SJSA1 (cell line): ENCODE measurements around the gene RASSF8. TPM values are rescaled to one million over a fixed set of nuclear protein-coding genes. Genes with fewer than 3 reads are reported as not detected.
A peak's percentile ranks its signal among the peaks of the same experiment; 100 is the strongest.

Source experiments
- DNase-seq, 2 experiments: peaks; one replicate each; pipeline ENCODE4 v3.0.0-alpha.2; 2015 to 2020; ENCODE audit warnings: low spot score in 2 of 2, low read depth in 1 of 2
- H3K27ac ChIP-seq: fragments of 250-450 bp; sonication (Bioruptor Pico); 2 replicates; pipeline ENCODE4 v1.5.1; 2020; ENCODE audit warnings: mild to moderate bottlenecking, moderate library complexity
- H3K27me3 ChIP-seq: fragments of 250-450 bp; sonication (Bioruptor Pico); replicated peaks from 2 replicates; pipeline ENCODE4 v1.5.1; 2020; ENCODE audit warnings: mild to moderate bottlenecking, moderate library complexity
- H3K36me3 ChIP-seq: fragments of 250-450 bp; sonication (Bioruptor Pico); 2 replicates; pipeline ENCODE4 v1.5.1; 2020; ENCODE audit warnings: mild to moderate bottlenecking
- H3K4me1 ChIP-seq: fragments of 250-450 bp; sonication (Bioruptor Pico); replicated peaks from 2 replicates; pipeline ENCODE4 v1.6.1; 2021; ENCODE audit warnings: mild to moderate bottlenecking
- H3K4me3 ChIP-seq: fragments of 250-450 bp; sonication (Bioruptor Pico); 2 replicates; pipeline ENCODE4 v1.5.1; 2020; ENCODE audit warnings: mild to moderate bottlenecking
- H3K9me3 ChIP-seq: fragments of 250-450 bp; sonication (Bioruptor Pico); replicated peaks from 2 replicates; pipeline ENCODE4 v1.5.1; 2020; ENCODE audit warnings: mild to moderate bottlenecking
- total RNA-seq: library from RNA; depleted of rRNA; stranded (reverse); fragments of >200 nt; shearing (Covaris generic); gene quantifications from 2 replicates; pipeline ENCODE4 v1.2.3, GENCODE V29; 2014

RASSF8 gene
- total RNA-seq, 1 experiment from 2014 or later: 65.0 TPM

DNA sequence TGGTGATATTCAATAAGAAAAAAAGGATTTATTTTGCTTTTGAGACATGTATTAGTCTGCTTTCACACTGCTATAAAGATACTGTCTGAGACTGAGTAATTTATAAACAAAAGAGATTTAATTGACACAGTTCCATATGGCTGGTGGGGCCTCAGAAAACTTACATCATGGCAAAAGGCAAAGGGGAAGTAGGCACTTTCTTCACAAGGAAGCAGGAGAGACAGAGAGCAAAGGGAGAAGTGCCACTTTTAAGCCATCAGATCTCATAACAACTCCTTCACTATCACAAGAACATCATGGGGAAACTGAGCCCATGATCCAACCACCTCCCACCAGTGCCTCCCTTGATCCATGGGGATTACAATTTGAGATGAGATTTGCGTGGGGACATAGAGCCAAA is 122.4 kb downstream of the RASSF8 start:
- peaks cover 8% of the 10 kb centered on the region for H3K4me1 ChIP-seq
- DNase-seq: no peak
- H3K27ac ChIP-seq: no peak overlapping the region
- no peak overlapping the region for H3K4me3 ChIP-seq
- no peaks in the 10 kb centered on the region; the same call in 1 of the 2 replicates for H3K9me3 ChIP-seq
- no peaks in the 10 kb centered on the region for H3K27me3 ChIP-seq
- no peaks in the 10 kb centered on the region for H3K36me3 ChIP-seq

- no peak overlapping the region for H3K27ac ChIP-seq
These were observed 128.5 kb downstream of the RASSF8 start for GRCh38 chr12:26086936-26087335.

DNA sequence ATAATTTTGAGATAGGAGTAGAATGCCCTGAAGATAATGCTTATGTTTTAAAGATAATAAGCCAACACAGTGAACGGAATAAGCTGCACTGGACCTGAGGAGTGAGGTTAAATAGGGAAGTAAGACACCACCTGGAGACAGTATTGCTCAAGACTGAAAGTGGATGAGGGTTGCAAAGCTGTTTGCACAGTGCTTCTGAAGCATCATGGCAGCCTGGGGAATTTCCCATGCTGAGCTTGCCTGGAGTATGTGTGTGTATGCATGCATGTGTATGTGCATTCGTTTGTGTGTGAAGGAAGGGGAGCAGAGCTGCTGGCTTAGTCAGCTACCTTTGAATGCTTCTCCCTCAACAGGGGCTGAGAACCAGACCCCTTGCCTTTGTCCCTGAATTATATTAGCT is 130.5 kb downstream of the RASSF8 start:
- Histone ChIP-seq H3K4me3 (no peak overlapping the region), H3K36me3 (no peaks in the 10 kb centered on the region), H3K9me3 (no peaks in the 10 kb centered on the region), H3K27ac (no peak overlapping the region), H3K4me1 (peaks cover 13% of the 10 kb centered on the region), H3K27me3 (no peaks in the 10 kb centered on the region)
- DNase-seq: no peak

More at GRCh38 chr12:26086936-26087335, 128.5 kb downstream of the RASSF8 start:
- DNase-seq: no peak
- Histone ChIP-seq H3K4me3 (no peak overlapping the region), H3K27me3 (no peaks in the 10 kb centered on the region), H3K9me3 (no peaks in the 10 kb centered on the region; the same call in 1 of the 2 replicates), H3K4me1 (peaks cover 11% of the 10 kb centered on the region), H3K36me3 (no peaks in the 10 kb centered on the region)

DNA sequence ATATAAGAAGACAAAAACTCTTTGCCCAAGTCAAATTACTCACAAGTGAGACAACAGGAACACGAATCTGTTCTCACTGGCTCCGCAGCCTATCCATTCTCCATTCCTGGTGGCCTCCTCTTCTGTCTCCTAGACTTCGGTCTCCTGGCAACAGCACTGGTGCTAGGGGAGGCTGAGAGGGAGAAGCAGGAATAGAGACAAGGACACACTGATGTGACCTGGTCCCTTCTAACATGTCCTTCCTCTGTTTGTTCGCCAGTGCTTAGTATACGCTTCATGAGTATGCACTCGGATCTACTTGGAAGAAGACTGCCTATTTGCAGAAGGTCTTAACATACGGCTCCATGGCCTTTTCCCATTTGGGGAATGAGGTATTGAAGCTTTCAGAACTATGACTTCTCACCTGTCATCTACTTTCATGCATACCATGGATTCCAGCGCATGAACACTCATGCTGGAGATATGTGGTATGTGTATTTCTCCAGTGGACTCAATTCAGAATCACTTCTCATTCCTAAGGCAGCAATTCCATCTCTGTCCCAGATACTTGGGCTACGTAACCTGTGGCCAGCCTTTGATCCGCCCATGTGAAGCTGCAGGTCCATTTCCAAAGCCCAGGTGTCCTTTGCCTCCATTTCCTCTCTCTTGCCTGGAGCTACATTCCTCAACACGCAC is 132.5 kb downstream of the RASSF8 start:
- peaks cover 13% of the 10 kb centered on the region for H3K4me1 ChIP-seq
- no peaks in the 10 kb centered on the region for H3K9me3 ChIP-seq
- no peaks in the 10 kb centered on the region for H3K27me3 ChIP-seq
- H3K27ac ChIP-seq: no peak overlapping the region
- no peak overlapping the region for H3K4me3 ChIP-seq
- no peaks in the 10 kb centered on the region for H3K36me3 ChIP-seq
- peak in 1 of 2 experiments; percentile 34 for DNase-seq

GRCh38 chr12:26091822-26092221 is 133.3 kb downstream of the RASSF8 start:
- Histone ChIP-seq H3K27ac (no peak overlapping the region), H3K27me3 (no peaks in the 10 kb centered on the region), H3K4me3 (no peak overlapping the region), H3K9me3 (no peaks in the 10 kb centered on the region), H3K36me3 (no peaks in the 10 kb centered on the region), H3K4me1 (peaks cover 13% of the 10 kb centered on the region)
- DNase-seq: no peak

GRCh38 chr12:26092346-26093105 is 134.0 kb downstream of the RASSF8 start:
- H3K4me3 ChIP-seq: no peak overlapping the region
- no peaks in the 10 kb centered on the region for H3K27me3 ChIP-seq
- no peak overlapping the region for H3K27ac ChIP-seq
- peaks cover 17% of the 10 kb centered on the region for H3K4me1 ChIP-seq
- no peaks in the 10 kb centered on the region for H3K9me3 ChIP-seq
- DNase-seq: no peak
- H3K36me3 ChIP-seq: no peaks in the 10 kb centered on the region

DNA sequence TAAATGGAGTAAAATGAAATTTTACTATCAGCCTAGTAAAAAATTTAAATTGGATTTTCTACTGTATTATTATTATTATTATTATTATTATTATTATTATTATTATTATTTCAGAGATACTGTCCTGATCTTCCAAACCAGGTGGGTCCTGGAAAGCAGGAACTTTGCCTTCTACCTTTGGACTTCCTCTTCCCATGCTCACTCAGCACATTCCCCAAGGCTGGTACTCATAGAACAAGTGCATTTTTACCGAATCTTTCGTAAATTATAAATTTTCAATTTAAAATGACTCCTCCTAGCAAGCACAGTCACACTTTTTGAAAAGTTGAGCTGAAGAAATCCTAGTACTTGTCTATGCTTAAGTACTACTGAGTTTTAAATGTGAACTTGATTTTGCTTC is 136.7 kb downstream of the RASSF8 start:
- Histone ChIP-seq H3K27ac (no peak overlapping the region), H3K27me3 (no peaks in the 10 kb centered on the region), H3K4me1 (peaks cover 19% of the 10 kb centered on the region), H3K4me3 (no peak overlapping the region), H3K36me3 (no peaks in the 10 kb centered on the region), H3K9me3 (no peaks in the 10 kb centered on the region)
- no peak for DNase-seq

GRCh38 chr12:26096036-26096435 is 137.6 kb downstream of the RASSF8 start:
- Histone ChIP-seq H3K4me1 (peaks cover 16% of the 10 kb centered on the region), H3K27ac (no peak overlapping the region), H3K36me3 (no peaks in the 10 kb centered on the region), H3K27me3 (no peaks in the 10 kb centered on the region), H3K4me3 (no peak overlapping the region), H3K9me3 (no peaks in the 10 kb centered on the region)
- DNase-seq: no peak

DNA sequence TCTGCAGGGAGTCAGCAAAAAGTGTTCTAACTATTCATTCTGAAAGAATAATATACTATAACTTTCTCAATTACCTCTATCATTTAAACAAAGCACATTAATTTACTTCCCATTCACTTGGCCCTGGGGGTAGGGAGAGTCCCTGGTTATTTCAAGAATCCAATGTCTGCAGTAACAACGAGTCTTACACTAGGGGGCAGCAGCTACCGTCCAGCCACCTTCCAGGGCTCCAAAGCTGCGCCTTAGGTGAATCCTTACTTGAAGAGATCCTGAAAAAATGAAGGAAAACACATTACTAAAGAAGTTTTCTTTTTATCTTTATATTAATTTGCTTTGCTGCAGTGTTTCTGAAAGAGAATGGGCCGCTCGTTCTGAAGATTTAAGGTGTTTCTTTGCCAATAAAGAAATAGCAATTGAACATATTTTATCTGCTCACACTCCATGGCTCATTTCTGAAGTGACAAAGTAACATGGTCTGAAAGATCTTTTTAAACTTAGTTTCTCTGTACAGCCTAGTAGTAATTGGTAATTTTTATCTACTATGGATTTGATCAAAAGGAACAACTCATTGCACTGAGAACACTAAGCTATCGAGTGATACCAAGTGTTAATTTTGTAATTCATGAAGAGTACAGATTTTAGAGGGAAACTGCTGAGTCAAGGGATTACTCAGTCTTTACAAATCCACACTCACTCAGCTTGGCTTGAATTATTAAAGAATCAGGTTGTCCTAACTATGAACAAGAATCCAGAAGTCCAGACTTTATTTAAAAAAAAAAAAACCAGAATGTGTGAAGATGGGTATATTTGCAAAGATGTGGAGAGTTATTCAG is 138.8 kb downstream of the RASSF8 start:
- Histone ChIP-seq H3K9me3 (no peaks in the 10 kb centered on the region), H3K4me1 (peaks cover 9% of the 10 kb centered on the region), H3K4me3 (no peak overlapping the region), H3K36me3 (no peaks in the 10 kb centered on the region), H3K27me3 (no peaks in the 10 kb centered on the region), H3K27ac (no peak overlapping the region)
- peak; percentile 58 to 73 for DNase-seq

- DNase-seq: no peak
- no peaks in the 10 kb centered on the region for H3K27me3 ChIP-seq
- no peaks in the 10 kb centered on the region for H3K9me3 ChIP-seq
- H3K27ac ChIP-seq: no peak overlapping the region
- H3K4me1 ChIP-seq: peaks cover 6% of the 10 kb centered on the region
- H3K4me3 ChIP-seq: no peak overlapping the region
- no peaks in the 10 kb centered on the region for H3K36me3 ChIP-seq
These were observed 142.3 kb downstream of the RASSF8 start for GRCh38 chr12:26100666-26101349.

DNA sequence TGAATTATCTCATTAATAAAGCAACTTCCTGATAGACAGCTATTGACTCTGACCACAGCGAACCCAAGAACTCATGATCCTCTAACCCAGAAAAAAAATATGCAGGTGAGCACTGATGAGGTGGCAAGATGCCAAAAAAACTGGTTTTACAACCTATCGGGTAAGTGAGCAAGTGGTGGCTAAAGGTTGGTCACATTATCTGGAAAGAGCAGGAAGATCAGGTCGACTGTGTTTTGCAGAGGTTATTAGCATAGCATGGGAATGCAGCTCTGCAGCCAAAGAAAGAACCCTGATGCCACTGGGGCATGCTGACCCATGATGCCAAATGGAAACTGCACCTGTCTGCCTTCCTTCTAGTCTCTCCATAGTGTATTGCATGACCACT is 142.9 kb downstream of the RASSF8 start:
- H3K27ac ChIP-seq: no peak overlapping the region

GRCh38 chr12:26101763-26102162 is 143.3 kb downstream of the RASSF8 start:
- no peak for DNase-seq
- Histone ChIP-seq H3K9me3 (no peaks in the 10 kb centered on the region), H3K4me3 (no peak overlapping the region), H3K27me3 (no peaks in the 10 kb centered on the region), H3K36me3 (no peaks in the 10 kb centered on the region), H3K4me1 (peaks cover 6% of the 10 kb centered on the region), H3K27ac (no peak overlapping the region)

More for the DNA sequence above, 142.9 kb downstream of the RASSF8 start:
- Histone ChIP-seq H3K4me3 (no peak overlapping the region), H3K27me3 (no peaks in the 10 kb centered on the region), H3K9me3 (no peaks in the 10 kb centered on the region), H3K36me3 (no peaks in the 10 kb centered on the region), H3K4me1 (peaks cover 6% of the 10 kb centered on the region)
- no peak for DNase-seq

DNA sequence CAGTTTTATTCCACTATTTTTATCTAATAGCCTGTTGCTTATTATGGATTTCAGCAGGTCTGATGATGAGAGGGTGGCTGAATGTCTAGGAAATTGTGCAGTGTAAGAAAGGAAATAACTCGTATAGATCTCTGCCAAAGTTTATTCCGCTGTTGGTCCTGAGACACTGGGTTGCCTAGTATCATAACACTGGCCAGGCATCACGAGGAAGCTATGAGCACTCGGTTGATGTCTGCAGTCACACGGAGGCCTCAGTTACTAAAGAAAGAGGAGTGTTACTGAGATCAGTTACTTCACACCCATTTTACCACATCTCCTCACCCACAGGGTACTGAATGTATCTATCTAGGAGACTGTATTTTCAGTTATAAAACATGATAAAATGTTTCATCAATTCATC is 144.5 kb downstream of the RASSF8 start:
- no peak overlapping the region for H3K27ac ChIP-seq
- DNase-seq: no peak
- H3K4me3 ChIP-seq: no peak overlapping the region
- no peaks in the 10 kb centered on the region for H3K27me3 ChIP-seq
- no peaks in the 10 kb centered on the region for H3K36me3 ChIP-seq
- H3K9me3 ChIP-seq: no peaks in the 10 kb centered on the region
- H3K4me1 ChIP-seq: no peaks in the 10 kb centered on the region
